HepG2 (cell line): ENCODE data around the gene C4orf46. TPM values are rescaled to one million over a fixed set of nuclear protein-coding genes. Genes with fewer than 3 reads are reported as not detected.

Source experiments
- ATAC-seq: fragments of 200-7000 bp; cut with Tn5 transposase; 3 replicates; pipeline ENCODE4 v1.9.1; 2020; ENCODE audit warnings: mild to moderate bottlenecking, moderate library complexity
- BruUV-seq: library from RNA; stranded (reverse); fragments of 400-500 nt; replicated peaks from 2 replicates; lab custom pipeline; 2021; lab: Mats Ljungman, UMichigan
- CTCF ChIA-PET: fragments of 300-600 bp; formaldehyde crosslinking; extraction: SDS; loops from one replicate; lab custom pipeline; 2021; ENCODE audit warnings: low total read pairs, inconsistent platforms, low intra/inter-chr PET ratio; lab: Yijun Ruan, JAX
- POLR2A ChIA-PET: fragments of 350-600 bp; sonication (Branson Sonifier 250); formaldehyde crosslinking; loops from one replicate; lab custom pipeline; 2020; ENCODE audit warnings: antibody characterized with exemption, inconsistent platforms; lab: Yijun Ruan, JAX
- DNase-seq: peaks from one replicate; pipeline ENCODE4 v3.0.0-alpha.2; 2015; ENCODE audit warnings: low spot score
- FAIRE-seq: peaks from 3 replicates; lab custom pipeline; 2011; peaks lifted over from hg19 to GRCh38; lab: Jason Lieb, UNC
- H2AFZ ChIP-seq: one replicate; pipeline ENCODE4 v1.6.1; 2011; ENCODE audit warnings: low read length, inconsistent platforms
- H3K27ac ChIP-seq: fragments of 300-600 bp; 3 replicates; pipeline ENCODE4 v1.8.0; 2011; ENCODE audit warnings: mixed run types, mild to moderate bottlenecking, mixed read lengths, low read length, inconsistent platforms; ENCODE audit not compliant: insufficient read depth; ENCODE audit errors: extremely low read length
- H3K27me3 ChIP-seq, 2 experiments: fragments of 200-600 bp in 1 of 2; 2 replicates in 1 of 2; 3 replicates in 1 of 2; pipeline versions ENCODE4 v1.6.0 to v1.8.0; 2011; ENCODE audit warnings: low read length in 2 of 2, mild to moderate bottlenecking in 2 of 2, moderate library complexity in 2 of 2, inconsistent platforms in 1 of 2; ENCODE audit not compliant: insufficient read depth in 2 of 2, control insufficient read depth in 1 of 2
- H3K36me3 ChIP-seq, 2 experiments: fragments of 200-600 bp in 1 of 2; replicated peaks in 1 of 2; 2 replicates in 1 of 2; 3 replicates in 1 of 2; pipeline versions ENCODE4 v1.5.1 to v1.8.0; 2011; ENCODE audit warnings: low read length in 2 of 2, inconsistent platforms in 1 of 2; ENCODE audit not compliant: insufficient read depth in 2 of 2, control insufficient read depth in 1 of 2
- H3K4me1 ChIP-seq: 2 replicates; pipeline ENCODE4 v1.5.1; 2012; ENCODE audit warnings: low read length, inconsistent platforms; ENCODE audit not compliant: insufficient read depth
- H3K4me2 ChIP-seq: 2 replicates; pipeline ENCODE4 v1.6.0; 2011; ENCODE audit warnings: low read depth, low read length, inconsistent platforms
- H3K4me3 ChIP-seq, 3 experiments: fragments of 200-600 bp in 1 of 3; sonication (generic), shearing (Covaris generic) in 1 of 3; replicated peaks in 1 of 3; 2 replicates each; pipeline ENCODE4 v1.5.1; 2011 to 2016; ENCODE audit warnings: low read length in 3 of 3, inconsistent platforms in 2 of 3, low read depth in 2 of 3, mild to moderate bottlenecking in 2 of 3, control low read depth in 1 of 3, mixed read lengths in 1 of 3; ENCODE audit not compliant: insufficient read depth in 1 of 3
- H3K79me2 ChIP-seq: one replicate; pipeline ENCODE4 v1.6.1; 2011; ENCODE audit warnings: low read length, inconsistent platforms; ENCODE audit not compliant: insufficient read depth
- H3K9ac ChIP-seq: 2 replicates; pipeline ENCODE4 v1.6.0; 2011; ENCODE audit warnings: mild to moderate bottlenecking, low read depth, low read length, inconsistent platforms; ENCODE audit not compliant: insufficient read depth
- H3K9me3 ChIP-seq: 2 replicates; pipeline ENCODE4 v1.5.1; 2012; ENCODE audit warnings: mild to moderate bottlenecking, low read length
- H4K20me1 ChIP-seq: 2 replicates; pipeline ENCODE4 v1.6.0; 2011; ENCODE audit warnings: inconsistent platforms, mild to moderate bottlenecking, low read length, moderate library complexity; ENCODE audit not compliant: insufficient read depth
- CCAR2 ChIP-seq: fragments of 200-400 bp; formaldehyde crosslinking; optimal IDR thresholded peaks from 2 replicates; pipeline ENCODE3; 2018; ENCODE audit warnings: low read depth, mild to moderate bottlenecking, low read length, moderate library complexity
- CEBPZ ChIP-seq: IDR thresholded peaks from 2 replicates; pipeline ENCODE4 v1.6.1; 2012; ENCODE audit warnings: low read length, improper control_type of control experiment
- HNRNPUL1 ChIP-seq: fragments of 200-400 bp; formaldehyde crosslinking; IDR thresholded peaks from 2 replicates; pipeline ENCODE4 v1.6.1; 2017; ENCODE audit warnings: low read depth, mild to moderate bottlenecking, low read length, moderate library complexity
- PLRG1 ChIP-seq: fragments of 450-650 bp; conservative IDR thresholded peaks from 2 replicates; pipeline ENCODE4 v1.6.1; 2016
- RXRB ChIP-seq: IDR thresholded peaks from 2 replicates; pipeline ENCODE4 v1.6.1; 2016; ENCODE audit warnings: borderline replicate concordance, missing genetic modification reagents, missing compliant biosample characterization
- SMAD3 ChIP-seq: sonication (generic); formaldehyde crosslinking; IDR thresholded peaks from 2 replicates; pipeline ENCODE4 v1.4.0; 2020; ENCODE audit warnings: missing genetic modification reagents
- ZNF180 ChIP-seq: sonication (generic); formaldehyde crosslinking; IDR thresholded peaks from 2 replicates; pipeline ENCODE4 v1.4.0; 2020; ENCODE audit warnings: low read depth, missing genetic modification reagents, borderline replicate concordance
- ZNF788 ChIP-seq: sonication (generic); formaldehyde crosslinking; IDR thresholded peaks from 2 replicates; pipeline ENCODE4 v1.5.0; 2020; ENCODE audit warnings: mild to moderate bottlenecking, missing genetic modification reagents, borderline replicate concordance
- WGBS: methylation state at CpG from one replicate; pipeline ENCODE4 v1.1.6; 2017; ENCODE audit warnings: low lambda C conversion rate; 5-methylcytosine and 5-hydroxymethylcytosine counted together
- in situ Hi-C: cut with HindIII; loops from 2 replicates; pipeline ENCODE4 v1.10.0; 2017; ENCODE audit warnings: low pct_unique_long_range_greater_than_20kb; ENCODE audit not compliant: extremely low pct_ligation_motif_present
- intact Hi-C: fragments of 100-400 bp; cut with micrococcal nuclease; formaldehyde crosslinking; loops from one replicate; pipeline ENCODE4 v1.10.0; 2022; ENCODE audit not compliant: unreplicated experiment
- polyA plus RNA-seq, 8 experiments: library from polyadenylated mRNA; depleted of rRNA in 3 of 8; stranded (reverse) in 7 of 8; unstranded in 1 of 8; fragments of >200 nt; fragmentation: Illumina TruSeq in 4 of 8; extraction: Trizol in 4 of 8; gene quantifications; 2 replicates each; pipeline versions ENCODE4 v1.2.1 to v1.2.3, GENCODE V29; 2011 to 2016; ENCODE audit warnings: low read depth in 4 of 8, missing spikeins in 1 of 8, mixed read lengths in 1 of 8; ENCODE audit not compliant: insufficient read depth in 1 of 8
- total RNA-seq, 5 experiments: library from RNA; depleted of rRNA; stranded (reverse); fragments of >200 nt; fragmentation: Illumina TruSeq; extraction: Trizol; gene quantifications; 2 replicates each; pipeline ENCODE4 v1.2.3, GENCODE V29; 2016; ENCODE audit warnings: low read depth in 1 of 5
- TF ChIP-seq, protein P1 (sequence below): sonication (generic); formaldehyde crosslinking; IDR thresholded peaks from 2 replicates; pipeline ENCODE4 v1.5.0; 2020; ENCODE audit warnings: mild to moderate bottlenecking, missing genetic modification reagents
- TF ChIP-seq, protein P2 (sequence below): sonication (generic); formaldehyde crosslinking; IDR thresholded peaks from 2 replicates; pipeline ENCODE4 v1.5.1; 2020; ENCODE audit warnings: mild to moderate bottlenecking, missing genetic modification reagents, moderate library complexity
- TF ChIP-seq, protein P3 (sequence below): sonication (generic); IDR thresholded peaks from 2 replicates; pipeline ENCODE4 v1.6.1; 2016; ENCODE audit warnings: low read depth, borderline replicate concordance

Gene C4orf46
- total and polyA plus RNA-seq, 2 of the 13 experiments (the other 11 are each of a cell fraction or from before 2014, with no cell fraction given), result 8.5 to 10.4 TPM

DNA sequence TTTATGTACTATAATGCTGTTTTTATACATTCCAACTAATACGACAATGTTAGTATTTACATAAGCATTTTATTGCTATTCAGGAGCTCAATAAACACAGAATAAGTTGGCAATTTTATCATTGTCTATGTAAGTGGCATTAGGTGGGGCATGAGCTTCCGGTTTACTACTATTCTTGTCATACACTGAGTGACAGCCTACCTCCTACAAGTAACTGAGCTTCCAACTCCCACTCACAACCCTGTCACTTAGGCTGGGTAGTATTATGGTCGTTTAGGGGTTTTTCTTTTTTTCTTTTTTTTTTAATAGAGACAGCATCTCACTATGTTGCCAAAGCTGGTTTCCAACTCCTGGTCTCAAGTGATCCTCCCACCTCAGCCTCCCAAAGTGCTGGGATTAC, 44.1 kb upstream of the C4orf46 start (continued):
- TF ChIP-seq CEBPZ, result no peak
- no peak for TF ChIP-seq ZNF788
- TF ChIP-seq, protein P1, sequence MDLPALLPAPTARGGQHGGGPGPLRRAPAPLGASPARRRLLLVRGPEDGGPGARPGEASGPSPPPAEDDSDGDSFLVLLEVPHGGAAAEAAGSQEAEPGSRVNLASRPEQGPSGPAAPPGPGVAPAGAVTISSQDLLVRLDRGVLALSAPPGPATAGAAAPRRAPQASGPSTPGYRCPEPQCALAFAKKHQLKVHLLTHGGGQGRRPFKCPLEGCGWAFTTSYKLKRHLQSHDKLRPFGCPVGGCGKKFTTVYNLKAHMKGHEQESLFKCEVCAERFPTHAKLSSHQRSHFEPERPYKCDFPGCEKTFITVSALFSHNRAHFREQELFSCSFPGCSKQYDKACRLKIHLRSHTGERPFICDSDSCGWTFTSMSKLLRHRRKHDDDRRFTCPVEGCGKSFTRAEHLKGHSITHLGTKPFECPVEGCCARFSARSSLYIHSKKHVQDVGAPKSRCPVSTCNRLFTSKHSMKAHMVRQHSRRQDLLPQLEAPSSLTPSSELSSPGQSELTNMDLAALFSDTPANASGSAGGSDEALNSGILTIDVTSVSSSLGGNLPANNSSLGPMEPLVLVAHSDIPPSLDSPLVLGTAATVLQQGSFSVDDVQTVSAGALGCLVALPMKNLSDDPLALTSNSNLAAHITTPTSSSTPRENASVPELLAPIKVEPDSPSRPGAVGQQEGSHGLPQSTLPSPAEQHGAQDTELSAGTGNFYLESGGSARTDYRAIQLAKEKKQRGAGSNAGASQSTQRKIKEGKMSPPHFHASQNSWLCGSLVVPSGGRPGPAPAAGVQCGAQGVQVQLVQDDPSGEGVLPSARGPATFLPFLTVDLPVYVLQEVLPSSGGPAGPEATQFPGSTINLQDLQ (CRISPR knock-in tag), result no peak
- TF ChIP-seq PLRG1, result no peak
- TF ChIP-seq SMAD3 (CRISPR knock-in tag), result no peak

- H3K36me3 ChIP-seq, result peaks cover 13 to 92% of the 10 kb centered on the region in 2 experiments
- POLR2A ChIA-PET, result no interaction called here
- H2AFZ ChIP-seq, result no peak overlapping the region
- no peak for TF ChIP-seq CCAR2
- TF ChIP-seq ZNF180 (CRISPR knock-in tag), result no peak
- no peak for TF ChIP-seq HNRNPUL1
- no peak for TF ChIP-seq RXRB
- TF ChIP-seq, protein P2, sequence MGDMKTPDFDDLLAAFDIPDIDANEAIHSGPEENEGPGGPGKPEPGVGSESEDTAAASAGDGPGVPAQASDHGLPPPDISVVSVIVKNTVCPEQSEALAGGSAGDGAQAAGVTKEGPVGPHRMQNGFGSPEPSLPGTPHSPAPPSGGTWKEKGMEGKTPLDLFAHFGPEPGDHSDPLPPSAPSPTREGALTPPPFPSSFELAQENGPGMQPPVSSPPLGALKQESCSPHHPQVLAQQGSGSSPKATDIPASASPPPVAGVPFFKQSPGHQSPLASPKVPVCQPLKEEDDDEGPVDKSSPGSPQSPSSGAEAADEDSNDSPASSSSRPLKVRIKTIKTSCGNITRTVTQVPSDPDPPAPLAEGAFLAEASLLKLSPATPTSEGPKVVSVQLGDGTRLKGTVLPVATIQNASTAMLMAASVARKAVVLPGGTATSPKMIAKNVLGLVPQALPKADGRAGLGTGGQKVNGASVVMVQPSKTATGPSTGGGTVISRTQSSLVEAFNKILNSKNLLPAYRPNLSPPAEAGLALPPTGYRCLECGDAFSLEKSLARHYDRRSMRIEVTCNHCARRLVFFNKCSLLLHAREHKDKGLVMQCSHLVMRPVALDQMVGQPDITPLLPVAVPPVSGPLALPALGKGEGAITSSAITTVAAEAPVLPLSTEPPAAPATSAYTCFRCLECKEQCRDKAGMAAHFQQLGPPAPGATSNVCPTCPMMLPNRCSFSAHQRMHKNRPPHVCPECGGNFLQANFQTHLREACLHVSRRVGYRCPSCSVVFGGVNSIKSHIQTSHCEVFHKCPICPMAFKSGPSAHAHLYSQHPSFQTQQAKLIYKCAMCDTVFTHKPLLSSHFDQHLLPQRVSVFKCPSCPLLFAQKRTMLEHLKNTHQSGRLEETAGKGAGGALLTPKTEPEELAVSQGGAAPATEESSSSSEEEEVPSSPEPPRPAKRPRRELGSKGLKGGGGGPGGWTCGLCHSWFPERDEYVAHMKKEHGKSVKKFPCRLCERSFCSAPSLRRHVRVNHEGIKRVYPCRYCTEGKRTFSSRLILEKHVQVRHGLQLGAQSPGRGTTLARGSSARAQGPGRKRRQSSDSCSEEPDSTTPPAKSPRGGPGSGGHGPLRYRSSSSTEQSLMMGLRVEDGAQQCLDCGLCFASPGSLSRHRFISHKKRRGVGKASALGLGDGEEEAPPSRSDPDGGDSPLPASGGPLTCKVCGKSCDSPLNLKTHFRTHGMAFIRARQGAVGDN (CRISPR knock-in tag), result no peak
- TF ChIP-seq, protein P3, sequence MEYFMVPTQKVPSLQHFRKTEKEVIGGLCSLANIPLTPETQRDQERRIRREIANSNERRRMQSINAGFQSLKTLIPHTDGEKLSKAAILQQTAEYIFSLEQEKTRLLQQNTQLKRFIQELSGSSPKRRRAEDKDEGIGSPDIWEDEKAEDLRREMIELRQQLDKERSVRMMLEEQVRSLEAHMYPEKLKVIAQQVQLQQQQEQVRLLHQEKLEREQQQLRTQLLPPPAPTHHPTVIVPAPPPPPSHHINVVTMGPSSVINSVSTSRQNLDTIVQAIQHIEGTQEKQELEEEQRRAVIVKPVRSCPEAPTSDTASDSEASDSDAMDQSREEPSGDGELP, result no peak
Measured at GRCh38 chr4:158714937-158715336, 43.2 kb upstream of the C4orf46 start.

More at GRCh38 chr4:158714937-158715336, 43.2 kb upstream of the C4orf46 start:
- FAIRE-seq (no peak), DNase-seq (no peak), ATAC-seq (no peak)
- CTCF ChIA-PET, result no interaction called here
- no TSS peak for BruUV-seq
- no peaks in the 10 kb centered on the region for H3K9me3 ChIP-seq
- intact Hi-C loops (no loop called here), in situ Hi-C loops (no loop called here)
- no peak overlapping the region for H3K4me3 ChIP-seq
- no peak overlapping the region for H3K9ac ChIP-seq
- H3K27me3 ChIP-seq, result no peaks in the 10 kb centered on the region
- H3K4me2 ChIP-seq, result no peak overlapping the region
- H3K4me1 ChIP-seq, result peaks cover 7% of the 10 kb centered on the region
- H3K27ac ChIP-seq, result no peak overlapping the region
- H3K79me2 ChIP-seq, result peaks cover 11% of the 10 kb centered on the region
- 98% methylated on average over 4 of the region's 4 CpGs for WGBS
- H4K20me1 ChIP-seq, result no peaks in the 10 kb centered on the region
